PC-9 (cell line): ENCODE measurements around the gene GLCCI1.

Source experiments
- CTCF ChIP-seq: fragments of 200-600 bp; sonication (generic); conservative IDR thresholded peaks from 2 replicates; pipeline ENCODE4 v1.6.1; 2017; ENCODE audit warnings: mixed run types, antibody characterized with exemption, mild to moderate bottlenecking, moderate library complexity
- EZH2 ChIP-seq: fragments of 200-600 bp; sonication (generic); IDR thresholded peaks from 2 replicates; pipeline ENCODE4 v1.8.0; 2017; ENCODE audit warnings: antibody characterized with exemption, low read depth

DNA sequence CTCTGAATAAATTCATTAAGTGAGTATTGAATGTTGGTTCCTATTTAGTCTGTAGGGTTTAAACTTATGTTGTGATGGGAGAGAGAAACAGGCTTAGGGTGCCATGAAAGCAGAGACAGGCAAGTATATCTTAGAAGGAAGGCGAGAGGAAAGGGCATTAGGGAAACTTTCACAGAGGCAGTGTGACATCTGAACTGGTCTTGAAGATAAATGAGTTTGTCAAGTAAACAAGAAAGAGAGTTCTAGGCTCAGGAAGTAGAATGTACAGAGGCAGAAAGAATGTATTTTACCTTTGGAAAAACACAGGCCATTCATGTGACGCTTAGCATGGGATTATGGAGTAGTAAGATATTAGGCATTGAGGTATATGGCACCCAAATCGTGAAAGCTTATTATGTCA lies 34.5 kb downstream of the GLCCI1 start:
- TF ChIP-seq CTCF (no peak), EZH2 (no peak)
